Breast epithelium (tissue), 4 donors: Measurements from ENCODE around the gene MVB12B. TPM values are rescaled to one million over a fixed set of nuclear protein-coding genes. Genes with fewer than 3 reads are reported as not detected.

Experiments used
- DNase-seq, 2 donors: peaks; one replicate each; pipeline ENCODE4 v3.0.0-alpha.2; 2019; ENCODE audit warnings: low spot score in 2 of 2
- H3K27ac ChIP-seq, 2 donors: fragments of 200-600 bp; sonication (generic) in 1 of 2; one replicate each; pipeline ENCODE4 v1.5.1; 2016 to 2019; ENCODE audit warnings: mild to moderate bottlenecking in 1 of 2
- H3K27me3 ChIP-seq, 2 donors: fragments of 200-600 bp; sonication (generic) in 1 of 2; one replicate each; pipeline versions ENCODE4 v1.5.1 to v1.6.0; 2017 to 2019; ENCODE audit warnings: control low read depth in 1 of 2, mild to moderate bottlenecking in 1 of 2
- H3K36me3 ChIP-seq: fragments of 200-600 bp; one replicate; pipeline ENCODE4 v1.5.1; 2019
- H3K4me1 ChIP-seq, 2 donors: fragments of 200-600 bp; sonication (generic); one replicate each; pipeline ENCODE4 v1.5.1; 2016 to 2019; ENCODE audit warnings: control low read depth in 1 of 2
- H3K4me3 ChIP-seq, 3 donors: fragments of 200-600 bp; sonication (generic); 1 replicate in 2 of 3; 2 replicates in 1 of 3; pipeline ENCODE4 v1.5.1; 2016 to 2019; ENCODE audit warnings: mild to moderate bottlenecking in 3 of 3, moderate library complexity in 2 of 3
- H3K9me3 ChIP-seq, 2 donors: fragments of 200-600 bp; sonication (generic) in 1 of 2; one replicate each; pipeline ENCODE4 v1.5.1; 2016 to 2019; ENCODE audit warnings: control low read depth in 1 of 2
- CTCF ChIP-seq, 3 donors: fragments of 450-650 bp; IDR thresholded peaks; one replicate each; pipeline ENCODE4 v1.5.1; 2016 to 2017; ENCODE audit warnings: antibody characterized with exemption in 3 of 3, mild to moderate bottlenecking in 3 of 3, moderate library complexity in 3 of 3
- POLR2A ChIP-seq: fragments of 450-650 bp; IDR thresholded peaks from one replicate; pipeline ENCODE4 v1.6.1; 2016; ENCODE audit warnings: antibody characterized with exemption, mild to moderate bottlenecking, moderate library complexity
- POLR2AphosphoS5 ChIP-seq, 3 donors: sonication (generic); formaldehyde crosslinking; IDR thresholded peaks; one replicate each; pipeline ENCODE4 v1.6.1; 2017; ENCODE audit warnings: antibody characterized with exemption in 3 of 3
- intact Hi-C: fragments of 100-400 bp; cut with DNase I; formaldehyde crosslinking; loops from one replicate; pipeline ENCODE4 v1.15.1; 2023; ENCODE audit warnings: low total_unique reads
- total RNA-seq, 3 donors: library from RNA; depleted of rRNA; stranded (reverse); fragments of >200 nt; gene quantifications; one replicate each; pipeline ENCODE4 v1.1.0, GENCODE V29; 2016

Gene MVB12B
- total RNA-seq, 3 donors from 2014 or later = 8.2 to 12.6 (median 9.9) TPM

- H3K4me1 ChIP-seq = no peaks in the 10 kb centered on the region
- no peaks in the 10 kb centered on the region for H3K36me3 ChIP-seq
- no peak for DNase-seq
Measured at GRCh38 chr9:126393876-126394275, 67.2 kb downstream of the MVB12B start.

GRCh38 chr9:126394802-126395201, 68.2 kb downstream of the MVB12B start:
- H3K4me1 ChIP-seq = no peaks in the 10 kb centered on the region

More at GRCh38 chr9:126393876-126394275, 67.2 kb downstream of the MVB12B start:
- Histone ChIP-seq H3K9me3 (no peaks in the 10 kb centered on the region), H3K27ac (peak overlapping the region in 1 of 2 donors; percentile 74), H3K4me3 (no peak overlapping the region), H3K27me3 (no peaks in the 10 kb centered on the region)
- intact Hi-C loops = loop anchor here (10.0 kb wide), 1 partner anchor 89 kb away; no protein-coding TSS in a partner anchor
- TF ChIP-seq POLR2AphosphoS5 (IDR thresholded peaks at IDR 0.05) (no peak), POLR2A (no peak), CTCF (IDR thresholded peaks at IDR 0.05) (no peak)

GRCh38 chr9:126395439-126396212, 69.0 kb downstream of the MVB12B start:
- TF ChIP-seq POLR2A (no peak), POLR2AphosphoS5 (IDR thresholded peaks at IDR 0.05) (no peak), CTCF (IDR thresholded peaks at IDR 0.05) (no peak)
- no peak for DNase-seq
- Histone ChIP-seq H3K4me1 (no peaks in the 10 kb centered on the region), H3K9me3 (no peaks in the 10 kb centered on the region), H3K27ac (no peak overlapping the region), H3K4me3 (no peak overlapping the region), H3K36me3 (no peaks in the 10 kb centered on the region), H3K27me3 (no peaks in the 10 kb centered on the region)
- intact Hi-C loops = loop anchor here (10.0 kb wide), 1 partner anchor 91 kb away; no protein-coding TSS in a partner anchor

More at GRCh38 chr9:126394802-126395201, 68.2 kb downstream of the MVB12B start:
- no peaks in the 10 kb centered on the region for H3K27me3 ChIP-seq
- H3K4me3 ChIP-seq = no peak overlapping the region
- intact Hi-C loops = loop anchor here (10.0 kb wide), 1 partner anchor 90 kb away; no protein-coding TSS in a partner anchor
- H3K36me3 ChIP-seq = no peaks in the 10 kb centered on the region
- no peak for TF ChIP-seq POLR2AphosphoS5 (IDR thresholded peaks at IDR 0.05)
- TF ChIP-seq CTCF (IDR thresholded peaks at IDR 0.05) = no peak
- TF ChIP-seq POLR2A = no peak
- no peak for DNase-seq
- H3K9me3 ChIP-seq = no peaks in the 10 kb centered on the region
- H3K27ac ChIP-seq = no peak overlapping the region

GRCh38 chr9:126397056-126397455, 70.4 kb downstream of the MVB12B start:
- Histone ChIP-seq H3K36me3 (no peaks in the 10 kb centered on the region), H3K27me3 (no peaks in the 10 kb centered on the region), H3K4me3 (no peak overlapping the region), H3K9me3 (no peaks in the 10 kb centered on the region), H3K27ac (no peak overlapping the region), H3K4me1 (no peaks in the 10 kb centered on the region)
- DNase-seq = no peak
- intact Hi-C loops = loop anchor here (10.0 kb wide), 1 partner anchor 92 kb away; no protein-coding TSS in a partner anchor
- peak in 1 of 3 donors; percentile 10 for TF ChIP-seq CTCF (IDR thresholded peaks at IDR 0.05)
- no peak for TF ChIP-seq POLR2A

GRCh38 chr9:126398403-126399058, 71.9 kb downstream of the MVB12B start:
- Histone ChIP-seq H3K4me3 (no peak overlapping the region), H3K27me3 (no peaks in the 10 kb centered on the region), H3K9me3 (no peaks in the 10 kb centered on the region), H3K4me1 (no peaks in the 10 kb centered on the region), H3K27ac (peak overlapping the region in 1 of 2 donors; percentile 43), H3K36me3 (no peaks in the 10 kb centered on the region)
- intact Hi-C loops = loop anchor here (10.0 kb wide), 1 partner anchor 94 kb away; no protein-coding TSS in a partner anchor
- peak; percentile 56 to 83 for DNase-seq
- TF ChIP-seq POLR2A (no peak), POLR2AphosphoS5 (IDR thresholded peaks at IDR 0.05) (peak in 1 of 3 donors; percentile 40), CTCF (IDR thresholded peaks at IDR 0.05) (peak; percentile 72 to 95 (median 95))
